SK-N-SH (cell line): ENCODE measurements around the gene PKD1. TPM values are rescaled to one million over a fixed set of nuclear protein-coding genes. Genes with fewer than 3 reads are reported as not detected.

Experiments
- CTCF ChIA-PET: fragments of 300-600, 350-600 bp; formaldehyde crosslinking; extraction: SDS; loops from one replicate; lab custom pipeline; 2021; lab: Yijun Ruan, JAX
- POLR2A ChIA-PET: fragments of 350-600 bp; sonication (Branson Sonifier 250); formaldehyde crosslinking; extraction: SDS; loops from one replicate; lab custom pipeline; 2020; ENCODE audit warnings: antibody characterized with exemption, inconsistent platforms; lab: Yijun Ruan, JAX
- DNase-seq: peaks from one replicate; pipeline ENCODE4 v3.0.0; 2012
- H2AFZ ChIP-seq: fragments of 200-600 bp; sonication (generic); 2 replicates; pipeline ENCODE4 v1.8.1; 2016; ENCODE audit warnings: antibody characterized with exemption, mild to moderate bottlenecking, low read depth
- H3F3A ChIP-seq: fragments of 200-600 bp; sonication (generic); replicated peaks from 2 replicates; pipeline ENCODE3; 2016; ENCODE audit warnings: antibody characterized with exemption, mild to moderate bottlenecking; ENCODE audit not compliant: insufficient read depth
- H3K27ac ChIP-seq, 2 experiments: fragments of 200-500 bp in 1 of 2; fragments of 200-600 bp in 1 of 2; sonication (Bioruptor generic) in 1 of 2; sonication (generic), shearing (Covaris generic) in 1 of 2; 2 replicates each; pipeline versions ENCODE4 v1.5.1 to v1.6.1; 2014 to 2016; ENCODE audit warnings: low read depth in 2 of 2, inconsistent platforms in 1 of 2, low read length in 1 of 2, mild to moderate bottlenecking in 1 of 2, mixed read lengths in 1 of 2
- H3K27me3 ChIP-seq: fragments of 200-600 bp; sonication (generic), shearing (Covaris generic); 2 replicates; pipeline ENCODE4 v1.6.1; 2016; ENCODE audit warnings: mixed run types; ENCODE audit not compliant: insufficient read depth
- H3K36me3 ChIP-seq, 2 experiments: fragments of 200-500 bp in 1 of 2; fragments of 200-600 bp in 1 of 2; sonication (Bioruptor generic) in 1 of 2; sonication (generic) in 1 of 2; replicated peaks in 1 of 2; 2 replicates each; pipeline versions ENCODE3 to v1.5.1; 2014 to 2016; ENCODE audit warnings: low read length in 1 of 2, mild to moderate bottlenecking in 1 of 2; ENCODE audit not compliant: insufficient read depth in 2 of 2, control insufficient read depth in 1 of 2
- H3K4me1 ChIP-seq, 2 experiments: fragments of 200-500 bp in 1 of 2; fragments of 200-600 bp in 1 of 2; sonication (Bioruptor generic) in 1 of 2; sonication (generic), shearing (Covaris generic) in 1 of 2; 2 replicates each; pipeline versions ENCODE4 v1.5.1 to v1.6.1; 2014 to 2016; ENCODE audit warnings: low read depth in 1 of 2, low read length in 1 of 2, mixed run types in 1 of 2; ENCODE audit not compliant: insufficient read depth in 2 of 2, control insufficient read depth in 1 of 2
- H3K4me2 ChIP-seq: fragments of 200-600 bp; sonication (generic), shearing (Covaris generic); 2 replicates; pipeline ENCODE4 v1.6.1; 2017; ENCODE audit warnings: mixed run types
- H3K4me3 ChIP-seq, 2 experiments: fragments of 200-500 bp in 1 of 2; fragments of 200-600 bp in 1 of 2; sonication (Bioruptor generic) in 1 of 2; sonication (generic), shearing (Covaris generic) in 1 of 2; 2 replicates each; pipeline versions ENCODE4 v1.5.1 to v1.8.1; 2014 to 2016; ENCODE audit warnings: low read depth in 2 of 2, inconsistent platforms in 1 of 2, low read length in 1 of 2, mild to moderate bottlenecking in 1 of 2, mixed read lengths in 1 of 2, moderate library complexity in 1 of 2
- H3K79me2 ChIP-seq: fragments of 200-600 bp; sonication (generic); 2 replicates; pipeline ENCODE4 v1.8.1; 2017; ENCODE audit warnings: mild to moderate bottlenecking; ENCODE audit not compliant: insufficient read depth
- H3K9ac ChIP-seq: fragments of 200-600 bp; sonication (generic); 2 replicates; pipeline ENCODE4 v1.6.1; 2017; ENCODE audit warnings: mixed run types
- H3K9me2 ChIP-seq: fragments of 200-600 bp; sonication (generic); 2 replicates; pipeline ENCODE4 v1.6.1; 2017; ENCODE audit warnings: mixed run types
- H3K9me3 ChIP-seq: fragments of 200-600 bp; sonication (generic); 2 replicates; pipeline ENCODE4 v1.6.1; 2017; ENCODE audit warnings: mixed run types, mild to moderate bottlenecking, moderate library complexity
- H4K20me1 ChIP-seq: fragments of 200-600 bp; sonication (generic); 2 replicates; pipeline ENCODE4 v1.6.1; 2017; ENCODE audit warnings: mild to moderate bottlenecking, mixed run types; ENCODE audit not compliant: insufficient read depth
- EP300 ChIP-seq, 2 experiments: IDR thresholded peaks; 2 replicates each; pipeline versions ENCODE4 v1.4.0 to v1.6.1; 2012; ENCODE audit warnings: borderline replicate concordance in 1 of 2, low read depth in 1 of 2, low read length in 1 of 2
- FOXJ3 ChIP-seq: sonication (generic); formaldehyde crosslinking; IDR thresholded peaks from 2 replicates; pipeline ENCODE4 v1.5.1; 2020; ENCODE audit warnings: mild to moderate bottlenecking, missing genetic modification reagents
- FOXM1 ChIP-seq: IDR thresholded peaks from 2 replicates; pipeline ENCODE4 v1.4.0; 2012; ENCODE audit warnings: low read depth, mild to moderate bottlenecking
- JUND ChIP-seq: IDR thresholded peaks from 2 replicates; pipeline ENCODE4 v1.4.0; 2012
- RAD21 ChIP-seq: IDR thresholded peaks from 2 replicates; pipeline ENCODE4 v1.6.1; 2012; ENCODE audit warnings: mild to moderate bottlenecking, low read length
- SIN3A ChIP-seq: IDR thresholded peaks from 2 replicates; pipeline ENCODE4 v1.6.1; 2012; ENCODE audit warnings: low read depth, mild to moderate bottlenecking, low read length, moderate library complexity, borderline replicate concordance
- TEAD4 ChIP-seq: IDR thresholded peaks from 2 replicates; pipeline ENCODE4 v1.4.0; 2012; ENCODE audit warnings: mild to moderate bottlenecking, borderline replicate concordance; ENCODE audit not compliant: insufficient read depth
- WGBS: methylation state at CpG from one replicate; pipeline ENCODE4 v1.1.6; 2017; ENCODE audit warnings: low lambda C conversion rate; 5-methylcytosine and 5-hydroxymethylcytosine counted together
- polyA plus RNA-seq, 3 experiments: library from polyadenylated mRNA; depleted of rRNA; stranded (reverse); fragments of >200 nt; gene quantifications; 2 replicates each; pipeline ENCODE4 v1.2.3, GENCODE V29; 2012

Gene PKD1
- polyA plus RNA-seq, 1 of the 3 experiments (the other 2 are of a cell fraction): 47.4 TPM

DNA sequence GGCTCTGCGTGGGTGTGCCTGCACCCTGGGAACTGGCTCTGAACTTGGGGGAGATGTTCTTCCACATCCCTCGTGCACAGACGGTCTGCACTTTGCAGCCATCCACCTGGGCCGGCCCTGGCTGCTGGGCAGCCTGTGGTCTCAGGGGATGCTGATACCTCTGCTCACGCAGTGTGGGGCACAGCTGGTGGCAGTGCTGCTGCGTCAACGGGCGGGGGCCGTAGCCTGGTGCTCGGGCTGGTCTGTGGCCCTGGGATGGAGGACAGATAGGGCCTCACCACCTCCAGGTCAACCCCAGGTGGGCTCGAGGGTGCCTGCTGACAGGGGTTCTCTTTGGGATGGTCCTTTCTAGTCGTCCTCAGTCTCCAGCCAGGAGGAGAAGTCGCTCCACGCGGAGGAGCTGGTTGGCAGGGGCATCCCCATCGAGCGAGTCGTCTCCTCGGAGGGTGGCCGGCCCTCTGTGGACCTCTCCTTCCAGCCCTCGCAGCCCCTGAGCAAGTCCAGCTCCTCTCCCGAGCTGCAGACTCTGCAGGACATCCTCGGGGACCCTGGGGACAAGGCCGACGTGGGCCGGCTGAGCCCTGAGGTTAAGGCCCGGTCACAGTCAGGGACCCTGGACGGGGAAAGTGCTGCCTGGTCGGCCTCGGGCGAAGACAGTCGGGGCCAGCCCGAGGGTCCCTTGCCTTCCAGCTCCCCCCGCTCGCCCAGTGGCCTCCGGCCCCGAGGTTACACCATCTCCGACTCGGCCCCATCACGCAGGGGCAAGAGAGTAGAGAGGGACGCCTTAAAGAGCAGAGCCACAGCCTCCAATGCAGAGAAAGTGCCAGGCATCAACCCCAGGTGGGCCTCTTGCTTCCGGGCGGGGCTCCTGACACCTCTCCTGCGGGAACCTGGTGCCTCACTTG, 51.6 kb downstream of the PKD1 start:
- TF ChIP-seq TEAD4 (no peak), FOXM1 (no peak)
- H4K20me1 ChIP-seq: peaks cover 6% of the 10 kb centered on the region; the same call in 1 of the 2 replicates
- POLR2A ChIA-PET: interaction anchor here (0.7 kb wide), 1 partner anchor 71 kb away, joined by 3 read pairs; the partner anchor contains the start of gene TRAF7
- H3K9me3 ChIP-seq: no peaks in the 10 kb centered on the region
- H3K79me2 ChIP-seq: no peaks in the 10 kb centered on the region
- WGBS: 96% methylated on average over 18 of the region's 44 CpGs
- no peak overlapping the region for H3K4me3 ChIP-seq
- no peak for DNase-seq
- H3K9me2 ChIP-seq: no peaks in the 10 kb centered on the region
- CTCF ChIA-PET: interaction anchor here (0.9 to 2.1 kb wide), 2 partner anchors 56 to 80 kb away, joined by 4 to 7 read pairs; no protein-coding TSS in a partner anchor
- no peaks in the 10 kb centered on the region for H3K27me3 ChIP-seq
- H3K4me1 ChIP-seq: no peaks in the 10 kb centered on the region; a peak in 1 of 4 replicates
- H3K36me3 ChIP-seq: peaks cover 0 to 88% of the 10 kb centered on the region in 2 experiments
- no peak overlapping the region for H3K4me2 ChIP-seq
- H3K9ac ChIP-seq: no peak overlapping the region
- no peak overlapping the region; a peak in 1 of 4 replicates for H3K27ac ChIP-seq
- H2AFZ ChIP-seq: no peak overlapping the region
- peaks cover 8% of the 10 kb centered on the region for H3F3A ChIP-seq

DNA sequence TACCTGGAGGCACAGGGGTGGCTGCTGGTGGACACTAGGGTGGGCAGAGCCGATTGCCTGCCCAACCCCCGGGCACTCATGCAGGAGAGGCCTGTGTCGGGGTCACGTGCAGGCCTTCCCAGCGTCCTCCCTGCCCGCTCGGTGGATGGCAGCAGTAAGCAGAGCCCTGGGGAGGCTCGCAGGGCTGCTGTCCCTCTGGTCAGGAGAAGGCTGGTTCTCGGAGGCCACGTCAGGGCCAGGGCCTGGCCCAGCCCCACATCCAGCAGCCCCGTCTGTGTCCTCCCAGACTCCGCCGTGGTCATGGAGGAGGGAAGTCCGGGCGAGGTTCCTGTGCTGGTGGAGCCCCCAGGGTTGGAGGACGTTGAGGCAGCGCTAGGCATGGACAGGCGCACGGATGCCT, 52.3 kb downstream of the PKD1 start:
- H3K79me2 ChIP-seq: no peaks in the 10 kb centered on the region
- no peak overlapping the region for H3K4me2 ChIP-seq
- H3F3A ChIP-seq: peaks cover 4% of the 10 kb centered on the region
- ChIA-PET POLR2A (no interaction called here), CTCF (no interaction called here)
- TF ChIP-seq EP300 (IDR thresholded peaks at IDR 0.05; ENCODE audit: borderline replicate concordance in 1 of 2, low read depth in 1 of 2, low read length in 1 of 2) (no peak), SIN3A (no peak), JUND (no peak), RAD21 (no peak)
- H3K9me3 ChIP-seq: no peaks in the 10 kb centered on the region
- WGBS: 80% methylated on average over 1 of the region's 19 CpGs
- DNase-seq: no peak
- H3K27ac ChIP-seq: no peak overlapping the region; a peak in 1 of 4 replicates
- H2AFZ ChIP-seq: no peak overlapping the region
- no peaks in the 10 kb centered on the region for H3K9me2 ChIP-seq
- no peaks in the 10 kb centered on the region for H4K20me1 ChIP-seq
- H3K4me1 ChIP-seq: no peaks in the 10 kb centered on the region
- no peaks in the 10 kb centered on the region for H3K27me3 ChIP-seq
- no peak overlapping the region for H3K9ac ChIP-seq
- no peak overlapping the region for H3K4me3 ChIP-seq
- peaks cover 0 to 88% of the 10 kb centered on the region in 2 experiments for H3K36me3 ChIP-seq

DNA sequence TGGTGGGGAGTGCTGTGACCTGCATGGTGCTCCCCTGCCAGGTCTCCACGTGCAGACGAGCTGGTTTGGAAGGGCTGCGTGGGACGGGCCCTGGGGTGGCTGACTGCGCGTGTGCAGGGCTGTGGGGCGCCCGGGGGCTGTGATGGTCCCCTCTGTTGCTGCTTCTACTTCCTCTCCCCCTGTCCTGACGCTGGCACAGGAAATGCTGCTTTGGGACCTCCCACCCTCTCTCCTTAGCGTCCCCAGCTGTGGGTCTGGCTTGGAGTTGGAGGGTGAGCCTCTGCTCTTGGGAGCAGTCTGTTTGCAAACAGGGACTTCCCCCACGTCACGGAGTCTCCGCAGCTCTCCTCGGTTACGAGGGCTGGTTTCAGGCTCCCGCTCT, 52.7 kb downstream of the PKD1 start:
- H2AFZ ChIP-seq: no peak overlapping the region
- H4K20me1 ChIP-seq: no peaks in the 10 kb centered on the region
- no peak overlapping the region for H3K27ac ChIP-seq
- H3K4me3 ChIP-seq: no peak overlapping the region
- peaks cover 4% of the 10 kb centered on the region for H3F3A ChIP-seq
- no peak overlapping the region for H3K9ac ChIP-seq
- WGBS: 93% methylated on average over 9 of the region's 16 CpGs
- no peak overlapping the region for H3K4me2 ChIP-seq
- no peaks in the 10 kb centered on the region for H3K9me2 ChIP-seq
- no peaks in the 10 kb centered on the region for H3K9me3 ChIP-seq
- H3K27me3 ChIP-seq: no peaks in the 10 kb centered on the region
- CTCF ChIA-PET: no interaction called here
- H3K36me3 ChIP-seq: peaks cover 0 to 88% of the 10 kb centered on the region in 2 experiments
- H3K79me2 ChIP-seq: no peaks in the 10 kb centered on the region
- no peak for DNase-seq
- H3K4me1 ChIP-seq: no peaks in the 10 kb centered on the region
- TF ChIP-seq FOXJ3 (no peak), JUND (no peak)
- POLR2A ChIA-PET: no interaction called here
